Skin of body (tissue), 2 donors: ENCODE results near the gene HS3ST4. TPM values are rescaled to one million over a fixed set of nuclear protein-coding genes. Genes with fewer than 3 reads are reported as not detected.

ENCODE experiments used
- DNase-seq: peaks from one replicate; lab custom pipeline; 2025; lab: John Stamatoyannopoulos, UW
- total RNA-seq: library from RNA; depleted of rRNA; stranded (reverse); fragments of >200 nt; gene quantifications from one replicate; pipeline ENCODE4 v1.2.3, GENCODE V29; 2014

HS3ST4 gene
- total RNA-seq: 0.10 TPM

GRCh38 chr16:25691519-25692091 is at the start of gene HS3ST4:
Gene HS3ST4, plus strand, starts transcription at chr16:25691959.
- no peak for DNase-seq

GRCh38 chr16:25643633-25644032 is 48.1 kb upstream of the HS3ST4 start:
- DNase-seq: no peak

DNA sequence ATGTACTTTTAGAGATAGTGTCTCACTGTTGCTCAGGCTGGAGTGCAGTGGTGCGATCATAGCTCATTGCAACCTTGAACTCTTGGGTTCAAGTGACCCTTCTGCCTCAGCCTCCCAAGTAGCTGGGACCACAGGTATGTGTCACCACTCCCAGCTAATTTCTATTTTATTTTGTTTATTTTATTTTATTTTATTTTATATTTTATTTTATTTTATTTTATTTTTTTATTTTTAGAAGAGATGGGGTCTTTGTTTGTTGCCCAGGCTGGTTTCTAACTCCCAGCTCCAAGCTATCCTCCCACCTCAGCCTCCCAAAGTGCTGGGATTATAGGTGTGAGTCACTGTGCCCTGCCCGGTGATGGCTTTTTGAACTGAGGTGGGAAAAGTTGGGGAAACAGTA is 35.1 kb upstream of the HS3ST4 start:
- no peak for DNase-seq

DNA sequence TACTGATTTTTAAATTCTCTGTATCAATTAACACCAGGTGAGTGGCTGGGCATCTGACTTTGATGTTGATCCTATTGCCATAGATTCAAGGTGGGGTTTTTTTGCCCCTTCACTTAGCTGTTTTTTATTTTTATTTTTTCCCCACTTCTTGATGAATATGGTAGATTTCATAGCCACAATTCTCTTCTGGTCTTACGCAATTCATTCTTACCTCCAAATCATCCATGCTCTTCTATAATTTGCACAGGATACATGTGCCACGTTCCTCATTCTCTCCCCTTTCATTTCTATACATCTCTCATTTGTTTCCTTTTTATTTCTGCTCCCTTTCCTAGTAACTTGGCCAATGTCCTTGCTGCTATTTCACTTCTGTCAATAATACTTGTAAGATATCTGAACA is 14.9 kb upstream of the HS3ST4 start:
- no peak for DNase-seq

DNA sequence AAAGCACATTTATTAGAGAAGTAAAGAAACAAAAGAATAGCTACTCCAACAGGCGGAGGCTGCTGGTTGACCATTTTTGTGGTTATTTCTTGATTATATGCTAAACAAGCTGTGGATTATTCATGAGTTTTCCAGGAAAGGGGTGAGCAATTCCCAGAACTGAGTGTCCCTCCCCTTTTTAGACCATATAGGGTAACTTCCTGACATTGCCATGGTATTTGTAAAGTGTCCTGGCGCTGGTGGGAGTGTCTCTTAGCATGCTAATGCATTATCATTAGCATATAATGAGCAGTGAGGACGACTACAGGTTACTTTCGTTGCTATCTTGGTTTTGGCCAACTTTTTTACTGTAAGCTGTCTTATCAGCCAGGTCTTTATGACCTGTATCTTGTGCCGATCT is 12.2 kb upstream of the HS3ST4 start:
- no peak for DNase-seq

- DNase-seq: no peak
Measured at GRCh38 chr16:25689137-25689836, 2.5 kb upstream of the HS3ST4 start.

- no peak for DNase-seq
Measured at GRCh38 chr16:25690552-25691143, 1.1 kb upstream of the HS3ST4 start.

GRCh38 chr16:25692351-25692741 is 587 bp downstream of the HS3ST4 start:
- DNase-seq: no peak

DNA sequence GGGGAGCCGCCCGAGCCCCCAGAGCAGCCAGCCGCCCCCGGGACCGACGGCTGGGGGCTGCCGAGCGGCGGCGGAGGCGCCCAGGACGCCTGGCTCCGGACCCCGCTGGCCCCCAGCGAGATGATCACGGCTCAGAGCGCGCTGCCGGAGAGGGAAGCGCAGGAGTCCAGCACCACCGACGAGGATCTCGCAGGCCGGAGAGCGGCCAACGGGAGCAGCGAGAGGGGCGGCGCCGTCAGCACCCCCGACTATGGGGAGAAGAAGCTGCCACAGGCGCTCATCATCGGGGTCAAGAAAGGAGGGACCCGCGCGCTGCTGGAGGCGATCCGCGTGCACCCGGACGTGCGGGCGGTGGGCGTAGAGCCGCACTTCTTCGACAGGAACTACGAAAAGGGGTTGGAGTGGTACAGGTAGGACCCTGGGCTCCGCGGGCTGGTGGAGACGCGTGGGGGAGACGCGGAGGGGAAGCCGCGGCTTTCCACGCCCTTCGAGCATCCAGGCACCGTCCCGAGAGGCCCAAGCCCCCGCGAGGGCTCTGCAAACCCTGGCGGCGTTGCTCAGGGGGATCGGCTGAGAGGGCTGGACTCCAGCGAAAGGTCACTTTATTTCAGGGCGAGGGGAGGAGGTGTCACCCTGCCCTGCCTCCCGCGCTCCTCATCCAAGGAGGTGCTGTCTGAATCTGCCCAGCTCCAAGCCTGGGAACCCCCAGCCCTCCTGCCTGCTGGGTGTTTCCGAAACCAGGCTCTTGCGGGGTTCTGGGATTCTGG is 1.2 kb downstream of the HS3ST4 start:
- DNase-seq: no peak

GRCh38 chr16:25693631-25694030 is 1.9 kb downstream of the HS3ST4 start:
- DNase-seq: no peak

- DNase-seq: no peak
Measured at GRCh38 chr16:25699069-25699468, 7.3 kb downstream of the HS3ST4 start.

GRCh38 chr16:25700547-25700946 is 8.8 kb downstream of the HS3ST4 start:
- DNase-seq: peak; percentile 67

DNA sequence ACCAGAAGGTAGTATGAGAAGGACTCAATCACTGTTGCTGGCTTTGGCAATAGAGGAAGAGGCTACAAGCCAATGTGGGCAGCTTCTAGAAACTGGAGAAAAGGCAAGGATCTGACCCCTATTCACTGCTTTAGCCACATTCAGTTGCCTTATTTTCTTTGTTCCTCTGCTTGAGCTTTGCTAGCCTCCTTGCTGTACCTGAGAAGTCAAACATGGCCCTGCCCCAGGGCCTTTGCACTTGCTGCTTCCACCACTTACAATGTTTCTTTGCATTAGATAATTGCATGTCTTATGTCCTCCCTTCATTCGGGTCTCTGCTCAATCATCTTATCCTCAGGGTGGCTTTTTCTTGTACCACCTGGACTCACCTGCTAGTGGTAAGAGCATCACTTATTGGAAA is 15.8 kb downstream of the HS3ST4 start:
- no peak for DNase-seq

DNA sequence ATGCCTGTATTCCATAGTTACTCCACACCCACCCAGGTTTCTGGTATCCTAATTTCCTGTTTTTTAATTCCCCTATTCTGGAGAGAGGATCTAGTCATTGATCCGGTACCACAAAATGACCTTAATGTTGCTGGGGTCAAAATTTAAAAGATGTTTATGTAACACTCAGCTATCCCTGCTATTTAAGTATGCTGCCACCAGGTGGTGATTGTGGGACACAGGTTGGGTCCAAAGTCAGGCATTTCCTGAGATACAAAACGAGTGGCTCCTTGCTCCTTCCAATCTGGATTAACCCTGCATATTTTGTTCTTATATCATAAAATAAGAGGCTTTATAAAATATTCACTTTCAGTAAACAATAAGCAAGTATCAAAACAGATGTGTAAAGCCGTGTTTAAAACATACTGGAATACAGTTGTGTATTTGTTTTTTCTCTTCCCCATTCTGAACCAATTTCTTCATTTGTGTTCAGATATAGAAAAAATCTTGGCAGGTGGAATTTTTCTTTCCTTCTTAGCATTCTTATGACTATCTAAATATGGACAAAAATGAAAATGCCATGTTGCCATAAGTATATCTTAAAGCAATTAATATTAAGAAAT is 16.3 kb downstream of the HS3ST4 start:
- no peak for DNase-seq

- no peak for DNase-seq
Measured at GRCh38 chr16:25709213-25709612, 17.5 kb downstream of the HS3ST4 start.

- no peak for DNase-seq
Measured at GRCh38 chr16:25713785-25714570, 22.2 kb downstream of the HS3ST4 start.

GRCh38 chr16:25716186-25716585 is 24.4 kb downstream of the HS3ST4 start:
- DNase-seq: no peak

GRCh38 chr16:25721439-25721838 is 29.7 kb downstream of the HS3ST4 start:
- DNase-seq: no peak

DNA sequence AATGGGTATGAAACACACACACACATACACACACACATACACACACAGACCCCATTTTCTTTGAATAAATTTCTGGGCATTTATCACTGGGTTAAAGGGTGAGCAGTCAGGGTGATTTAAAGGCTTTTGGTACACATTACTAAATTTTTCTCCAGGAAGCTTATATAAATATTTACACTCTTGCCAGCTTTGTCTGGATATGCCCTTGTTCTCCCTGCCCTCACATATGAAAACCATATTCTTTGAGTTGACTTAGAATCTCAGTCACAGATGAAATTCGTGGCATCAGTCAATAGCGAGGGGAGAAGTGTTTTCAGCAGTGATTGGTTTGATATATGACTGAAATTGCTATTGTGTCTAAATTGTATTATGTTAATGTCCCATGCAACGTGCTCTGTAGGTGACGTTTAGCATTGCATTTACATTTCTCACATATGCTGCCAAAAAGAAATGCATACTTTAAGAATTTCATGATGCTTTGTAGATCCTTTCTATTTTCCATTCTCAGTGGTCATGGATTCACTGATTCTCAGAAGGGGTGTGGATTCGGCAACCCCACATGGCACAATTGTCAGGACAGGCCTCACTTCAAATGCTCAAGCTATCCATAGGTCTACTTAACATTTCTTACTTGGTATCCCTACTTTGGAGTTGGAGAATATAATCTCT is 34.8 kb downstream of the HS3ST4 start:
- DNase-seq: no peak

- no peak for DNase-seq
Measured at GRCh38 chr16:25729188-25729915, 37.6 kb downstream of the HS3ST4 start.
